OCI-LY1 (cell line): Measurements from ENCODE around the gene LRRN4.

ENCODE experiments used
- H2AFZ ChIP-seq: fragments of 200-600 bp; sonication (generic), shearing (Covaris generic); 2 replicates; pipeline ENCODE4 v1.6.0; 2014; ENCODE audit warnings: antibody characterized with exemption, mild to moderate bottlenecking, low read length
- H3F3A ChIP-seq: fragments of 200-600 bp; sonication (generic), shearing (Covaris generic); 2 replicates; pipeline ENCODE4 v1.6.0; 2014; ENCODE audit warnings: mild to moderate bottlenecking, antibody characterized with exemption, low read length, moderate library complexity; ENCODE audit not compliant: insufficient read depth
- H3K27ac ChIP-seq: fragments of 200-600 bp; sonication (generic); 2 replicates; pipeline ENCODE4 v1.5.1; 2014; ENCODE audit warnings: low read length, mixed run types, mild to moderate bottlenecking, low read depth; ENCODE audit not compliant: poor library complexity, severe bottlenecking
- H3K27me3 ChIP-seq: fragments of 200-600 bp; sonication (generic); 2 replicates; pipeline ENCODE4 v1.6.0; 2014; ENCODE audit warnings: antibody characterized with exemption, mild to moderate bottlenecking, low read length, moderate library complexity; ENCODE audit not compliant: insufficient read depth
- H3K36me3 ChIP-seq: fragments of 200-600 bp; sonication (generic); 2 replicates; pipeline ENCODE4 v1.6.1; 2014; ENCODE audit warnings: mild to moderate bottlenecking, antibody characterized with exemption, low read length, moderate library complexity, mixed read lengths; ENCODE audit not compliant: insufficient read depth
- H3K4me1 ChIP-seq: fragments of 200-600 bp; sonication (generic); 2 replicates; pipeline ENCODE4 v1.5.1; 2014; ENCODE audit warnings: mild to moderate bottlenecking, low read length, moderate library complexity; ENCODE audit not compliant: insufficient read depth, severe bottlenecking
- H3K4me2 ChIP-seq: fragments of 200-600 bp; sonication (generic), shearing (Covaris generic); 2 replicates; pipeline ENCODE4 v1.6.1; 2014; ENCODE audit warnings: low read length
- H3K4me3 ChIP-seq: fragments of 200-600 bp; sonication (generic); 2 replicates; pipeline ENCODE4 v1.5.1; 2014; ENCODE audit warnings: low read length, low read depth, mild to moderate bottlenecking, mixed read lengths; ENCODE audit not compliant: poor library complexity, severe bottlenecking
- H3K79me2 ChIP-seq: fragments of 200-600 bp; shearing (Covaris generic); 2 replicates; pipeline ENCODE4 v1.6.1; 2016; ENCODE audit warnings: mixed run types, low read length, mixed read lengths; ENCODE audit not compliant: insufficient read depth
- H3K9ac ChIP-seq: fragments of 200-600 bp; sonication (generic), shearing (Covaris generic); 2 replicates; pipeline ENCODE4 v1.6.1; 2014; ENCODE audit warnings: mild to moderate bottlenecking, low read length, mixed read lengths
- H3K9me2 ChIP-seq: fragments of 200-600 bp; sonication (generic), shearing (Covaris generic); 2 replicates; pipeline ENCODE4 v1.6.1; 2014; ENCODE audit warnings: low read depth, mild to moderate bottlenecking, low read length, mixed read lengths
- H3K9me3 ChIP-seq: fragments of 200-600 bp; shearing (Covaris generic); 2 replicates; pipeline ENCODE4 v1.6.1; 2014; ENCODE audit warnings: low read length, mixed read lengths
- H4K20me1 ChIP-seq: fragments of 200-600 bp; sonication (generic), shearing (Covaris generic); 2 replicates; pipeline ENCODE4 v1.6.0; 2016; ENCODE audit warnings: mild to moderate bottlenecking, low read length; ENCODE audit not compliant: insufficient read depth
- CTCF ChIP-seq: fragments of 200-600 bp; sonication (generic), shearing (Covaris generic); IDR thresholded peaks from 2 replicates; pipeline ENCODE4 v1.5.1; 2017; ENCODE audit warnings: mild to moderate bottlenecking, antibody characterized with exemption, low read length, moderate library complexity, mixed read lengths
- EZH2 ChIP-seq: fragments of 200-600 bp; sonication (generic), shearing (Covaris generic); IDR thresholded peaks from 2 replicates; pipeline ENCODE4 v1.8.0; 2017; ENCODE audit warnings: borderline replicate concordance, mixed run types, mild to moderate bottlenecking, antibody characterized with exemption, low read length, moderate library complexity, mixed read lengths

LRRN4 gene

GRCh38 chr20:6017467-6017866 is 36.4 kb downstream of the LRRN4 start:
- H3K9me2 ChIP-seq, result no peaks in the 10 kb centered on the region
- no peaks in the 10 kb centered on the region for H3K9me3 ChIP-seq
- no peak overlapping the region for H3K4me2 ChIP-seq
- H3K27ac ChIP-seq, result no peak overlapping the region
- no peaks in the 10 kb centered on the region for H3F3A ChIP-seq
- H4K20me1 ChIP-seq, result no peaks in the 10 kb centered on the region
- 0 out of 2 replicates have a peak, but pooled peaks cover 5% of the 10 kb centered on the region for H3K79me2 ChIP-seq
- no peak for TF ChIP-seq EZH2
- no peak overlapping the region for H3K9ac ChIP-seq
- H2AFZ ChIP-seq, result no peak overlapping the region
- no peaks in the 10 kb centered on the region for H3K27me3 ChIP-seq
- H3K36me3 ChIP-seq, result peaks cover 70% of the 10 kb centered on the region
- H3K4me3 ChIP-seq, result no peak overlapping the region
- H3K4me1 ChIP-seq, result no peaks in the 10 kb centered on the region

DNA sequence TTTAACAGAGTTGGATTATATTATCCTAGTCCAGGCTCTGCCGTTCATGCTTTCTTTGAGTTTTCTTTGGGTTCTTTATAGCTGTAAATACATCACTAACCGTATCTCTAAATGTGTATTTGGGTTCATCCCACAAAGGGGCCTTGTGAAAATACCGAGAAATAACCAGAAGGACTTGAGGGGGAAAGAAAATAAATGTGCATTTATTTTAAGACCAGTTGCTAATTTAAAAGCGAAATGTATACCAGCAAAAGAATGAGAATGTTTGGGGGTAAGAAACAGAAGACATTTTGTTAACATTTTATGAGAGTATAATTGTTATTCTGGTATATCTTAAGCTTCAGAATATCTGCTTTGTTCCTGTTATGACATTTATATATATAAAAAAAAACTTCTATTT is 38.9 kb downstream of the LRRN4 start:
- no peaks in the 10 kb centered on the region for H3K27me3 ChIP-seq
- no peaks in the 10 kb centered on the region for H4K20me1 ChIP-seq
- H3K4me1 ChIP-seq, result no peaks in the 10 kb centered on the region
- H3F3A ChIP-seq, result no peaks in the 10 kb centered on the region
- H3K4me2 ChIP-seq, result no peak overlapping the region
- no peak overlapping the region for H3K4me3 ChIP-seq
- no peaks in the 10 kb centered on the region for H3K9me2 ChIP-seq
- H3K9me3 ChIP-seq, result no peaks in the 10 kb centered on the region
- H3K27ac ChIP-seq, result no peak overlapping the region
- no peak overlapping the region for H3K9ac ChIP-seq
- H3K36me3 ChIP-seq, result peaks cover 71% of the 10 kb centered on the region
- H3K79me2 ChIP-seq, result 0 out of 2 replicates have a peak, but pooled peaks cover 5% of the 10 kb centered on the region
- TF ChIP-seq CTCF, result no peak
- no peak for TF ChIP-seq EZH2
- H2AFZ ChIP-seq, result no peak overlapping the region

- Histone ChIP-seq H3K4me3 (no peak overlapping the region), H3F3A (no peaks in the 10 kb centered on the region), H3K27ac (no peak overlapping the region), H4K20me1 (no peaks in the 10 kb centered on the region), H3K79me2 (peaks cover 10% of the 10 kb centered on the region; the same call in 1 of the 2 replicates), H3K36me3 (peaks cover 72% of the 10 kb centered on the region), H2AFZ (no peak overlapping the region), H3K4me2 (no peak overlapping the region), H3K27me3 (no peaks in the 10 kb centered on the region), H3K9ac (no peak overlapping the region), H3K9me3 (no peaks in the 10 kb centered on the region), H3K9me2 (no peaks in the 10 kb centered on the region), H3K4me1 (no peaks in the 10 kb centered on the region)
- TF ChIP-seq EZH2, result no peak
- no peak for TF ChIP-seq CTCF
Measured at GRCh38 chr20:6014017-6014416, 39.8 kb downstream of the LRRN4 start.

GRCh38 chr20:6012179-6012578 is 41.7 kb downstream of the LRRN4 start:
- Histone ChIP-seq H3K4me1 (peaks cover 15% of the 10 kb centered on the region), H3K4me2 (no peak overlapping the region), H3K27me3 (no peaks in the 10 kb centered on the region), H3F3A (no peaks in the 10 kb centered on the region), H3K9me2 (no peaks in the 10 kb centered on the region), H3K36me3 (peaks cover 55% of the 10 kb centered on the region), H3K9me3 (no peaks in the 10 kb centered on the region), H3K79me2 (peaks cover 21% of the 10 kb centered on the region), H3K27ac (no peak overlapping the region), H3K4me3 (no peak overlapping the region), H3K9ac (no peak overlapping the region), H2AFZ (no peak overlapping the region), H4K20me1 (no peaks in the 10 kb centered on the region)
- TF ChIP-seq EZH2 (no peak), CTCF (no peak)
